NT2/D1 (cell line): Measurements from ENCODE around the gene MAML2.

ENCODE experiments used
- SUZ12 ChIP-seq: IDR thresholded peaks from 2 replicates; pipeline ENCODE4 v1.6.1; 2011; ENCODE audit not compliant: insufficient read length, insufficient read depth; ENCODE audit errors: extremely low read depth
- YY1 ChIP-seq: IDR thresholded peaks from 2 replicates; pipeline ENCODE4 v1.6.1; 2011; ENCODE audit not compliant: insufficient read length, insufficient read depth
- ZNF274 ChIP-seq: IDR thresholded peaks from 2 replicates; pipeline ENCODE4 v1.6.1; 2011; ENCODE audit warnings: mild to moderate bottlenecking, low read depth, low read length

GRCh38 chr11:96097844-96098421 lies 245.1 kb downstream of the MAML2 start:
- TF ChIP-seq SUZ12 = no peak
- TF ChIP-seq YY1 = no peak
- TF ChIP-seq ZNF274 = no peak
